Measurements from ENCODE around the gene YIPF6. TPM values are rescaled to one million over a fixed set of nuclear protein-coding genes. Genes with fewer than 3 reads are reported as not detected.

The YIPF6 gene
- total and polyA plus RNA-seq, 9 of the 15 experiments (the other 6 are each of a cell fraction or from before 2014, with no cell fraction given): 7.7 to 44.2 (median 22.4) TPM

DNA sequence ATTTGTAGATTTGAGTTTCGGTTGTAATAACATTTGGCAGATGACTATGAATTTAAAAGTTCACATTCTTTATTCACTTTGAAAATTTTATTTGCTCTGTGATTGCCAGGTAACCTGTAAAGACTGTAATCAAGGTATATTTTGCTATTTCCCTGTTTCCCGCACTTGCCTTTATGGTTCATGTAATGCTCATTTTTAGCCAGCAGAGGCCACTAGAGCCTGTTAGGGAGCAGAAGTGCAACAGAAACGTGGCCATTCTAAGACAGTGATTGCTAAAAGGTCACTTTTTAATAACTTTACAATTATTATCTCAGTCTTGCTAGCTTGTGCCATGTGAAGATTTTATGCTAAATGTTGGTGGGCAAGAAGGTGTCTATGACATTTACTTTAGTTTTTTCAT is 12.4 kb downstream of the YIPF6 start (continued):
- TF ChIP-seq ZNF644 (tag; IDR thresholded peaks at IDR 0.05; ENCODE audit: low read depth): no peak
- TF ChIP-seq XRCC3 (IDR thresholded peaks at IDR 0.05): no peak
- TF ChIP-seq, protein P1, sequence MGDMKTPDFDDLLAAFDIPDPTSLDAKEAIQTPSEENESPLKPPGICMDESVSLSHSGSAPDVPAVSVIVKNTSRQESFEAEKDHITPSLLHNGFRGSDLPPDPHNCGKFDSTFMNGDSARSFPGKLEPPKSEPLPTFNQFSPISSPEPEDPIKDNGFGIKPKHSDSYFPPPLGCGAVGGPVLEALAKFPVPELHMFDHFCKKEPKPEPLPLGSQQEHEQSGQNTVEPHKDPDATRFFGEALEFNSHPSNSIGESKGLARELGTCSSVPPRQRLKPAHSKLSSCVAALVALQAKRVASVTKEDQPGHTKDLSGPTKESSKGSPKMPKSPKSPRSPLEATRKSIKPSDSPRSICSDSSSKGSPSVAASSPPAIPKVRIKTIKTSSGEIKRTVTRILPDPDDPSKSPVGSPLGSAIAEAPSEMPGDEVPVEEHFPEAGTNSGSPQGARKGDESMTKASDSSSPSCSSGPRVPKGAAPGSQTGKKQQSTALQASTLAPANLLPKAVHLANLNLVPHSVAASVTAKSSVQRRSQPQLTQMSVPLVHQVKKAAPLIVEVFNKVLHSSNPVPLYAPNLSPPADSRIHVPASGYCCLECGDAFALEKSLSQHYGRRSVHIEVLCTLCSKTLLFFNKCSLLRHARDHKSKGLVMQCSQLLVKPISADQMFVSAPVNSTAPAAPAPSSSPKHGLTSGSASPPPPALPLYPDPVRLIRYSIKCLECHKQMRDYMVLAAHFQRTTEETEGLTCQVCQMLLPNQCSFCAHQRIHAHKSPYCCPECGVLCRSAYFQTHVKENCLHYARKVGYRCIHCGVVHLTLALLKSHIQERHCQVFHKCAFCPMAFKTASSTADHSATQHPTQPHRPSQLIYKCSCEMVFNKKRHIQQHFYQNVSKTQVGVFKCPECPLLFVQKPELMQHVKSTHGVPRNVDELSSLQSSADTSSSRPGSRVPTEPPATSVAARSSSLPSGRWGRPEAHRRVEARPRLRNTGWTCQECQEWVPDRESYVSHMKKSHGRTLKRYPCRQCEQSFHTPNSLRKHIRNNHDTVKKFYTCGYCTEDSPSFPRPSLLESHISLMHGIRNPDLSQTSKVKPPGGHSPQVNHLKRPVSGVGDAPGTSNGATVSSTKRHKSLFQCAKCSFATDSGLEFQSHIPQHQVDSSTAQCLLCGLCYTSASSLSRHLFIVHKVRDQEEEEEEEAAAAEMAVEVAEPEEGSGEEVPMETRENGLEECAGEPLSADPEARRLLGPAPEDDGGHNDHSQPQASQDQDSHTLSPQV (IDR thresholded peaks at IDR 0.05): 0 out of 2 replicates have a peak, but pooled peaks have one; percentile 35
- TF ChIP-seq, protein P2, sequence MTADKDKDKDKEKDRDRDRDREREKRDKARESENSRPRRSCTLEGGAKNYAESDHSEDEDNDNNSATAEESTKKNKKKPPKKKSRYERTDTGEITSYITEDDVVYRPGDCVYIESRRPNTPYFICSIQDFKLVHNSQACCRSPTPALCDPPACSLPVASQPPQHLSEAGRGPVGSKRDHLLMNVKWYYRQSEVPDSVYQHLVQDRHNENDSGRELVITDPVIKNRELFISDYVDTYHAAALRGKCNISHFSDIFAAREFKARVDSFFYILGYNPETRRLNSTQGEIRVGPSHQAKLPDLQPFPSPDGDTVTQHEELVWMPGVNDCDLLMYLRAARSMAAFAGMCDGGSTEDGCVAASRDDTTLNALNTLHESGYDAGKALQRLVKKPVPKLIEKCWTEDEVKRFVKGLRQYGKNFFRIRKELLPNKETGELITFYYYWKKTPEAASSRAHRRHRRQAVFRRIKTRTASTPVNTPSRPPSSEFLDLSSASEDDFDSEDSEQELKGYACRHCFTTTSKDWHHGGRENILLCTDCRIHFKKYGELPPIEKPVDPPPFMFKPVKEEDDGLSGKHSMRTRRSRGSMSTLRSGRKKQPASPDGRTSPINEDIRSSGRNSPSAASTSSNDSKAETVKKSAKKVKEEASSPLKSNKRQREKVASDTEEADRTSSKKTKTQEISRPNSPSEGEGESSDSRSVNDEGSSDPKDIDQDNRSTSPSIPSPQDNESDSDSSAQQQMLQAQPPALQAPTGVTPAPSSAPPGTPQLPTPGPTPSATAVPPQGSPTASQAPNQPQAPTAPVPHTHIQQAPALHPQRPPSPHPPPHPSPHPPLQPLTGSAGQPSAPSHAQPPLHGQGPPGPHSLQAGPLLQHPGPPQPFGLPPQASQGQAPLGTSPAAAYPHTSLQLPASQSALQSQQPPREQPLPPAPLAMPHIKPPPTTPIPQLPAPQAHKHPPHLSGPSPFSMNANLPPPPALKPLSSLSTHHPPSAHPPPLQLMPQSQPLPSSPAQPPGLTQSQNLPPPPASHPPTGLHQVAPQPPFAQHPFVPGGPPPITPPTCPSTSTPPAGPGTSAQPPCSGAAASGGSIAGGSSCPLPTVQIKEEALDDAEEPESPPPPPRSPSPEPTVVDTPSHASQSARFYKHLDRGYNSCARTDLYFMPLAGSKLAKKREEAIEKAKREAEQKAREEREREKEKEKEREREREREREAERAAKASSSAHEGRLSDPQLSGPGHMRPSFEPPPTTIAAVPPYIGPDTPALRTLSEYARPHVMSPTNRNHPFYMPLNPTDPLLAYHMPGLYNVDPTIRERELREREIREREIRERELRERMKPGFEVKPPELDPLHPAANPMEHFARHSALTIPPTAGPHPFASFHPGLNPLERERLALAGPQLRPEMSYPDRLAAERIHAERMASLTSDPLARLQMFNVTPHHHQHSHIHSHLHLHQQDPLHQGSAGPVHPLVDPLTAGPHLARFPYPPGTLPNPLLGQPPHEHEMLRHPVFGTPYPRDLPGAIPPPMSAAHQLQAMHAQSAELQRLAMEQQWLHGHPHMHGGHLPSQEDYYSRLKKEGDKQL (CRISPR knock-in tag; IDR thresholded peaks at IDR 0.05; ENCODE audit: borderline replicate concordance): no peak
- TF ChIP-seq TFAM (CRISPR knock-in tag; conservative IDR thresholded peaks at IDR 0.05): no peak
- no peak for TF ChIP-seq U2AF2 (optimal IDR thresholded peaks at IDR 0.05; ENCODE audit: low read depth, low read length)
- TF ChIP-seq SPI1 (IDR thresholded peaks at IDR 0.05; ENCODE audit: borderline replicate concordance, low read depth, low read length): 0 out of 2 replicates have a peak, but pooled peaks have one; percentile 2
- peak; percentile 72 for TF ChIP-seq SMC3 (conservative IDR thresholded peaks at IDR 0.05; ENCODE audit: insufficient read depth, low read depth, low read length)
- TF ChIP-seq, protein P3, sequence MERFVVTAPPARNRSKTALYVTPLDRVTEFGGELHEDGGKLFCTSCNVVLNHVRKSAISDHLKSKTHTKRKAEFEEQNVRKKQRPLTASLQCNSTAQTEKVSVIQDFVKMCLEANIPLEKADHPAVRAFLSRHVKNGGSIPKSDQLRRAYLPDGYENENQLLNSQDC (CRISPR knock-in tag; IDR thresholded peaks at IDR 0.05): no peak
- TF ChIP-seq CXXC5 (CRISPR knock-in tag; IDR thresholded peaks at IDR 0.05): no peak
- TF ChIP-seq STAT5A (IDR thresholded peaks at IDR 0.05; ENCODE audit: borderline replicate concordance, low read length): no peak
- TF ChIP-seq FOS (IDR thresholded peaks at IDR 0.05; ENCODE audit: extremely low read depth, insufficient read length): no peak

Data from K562 (cell line).